HEK293T (cell line): Measurements from ENCODE around the gene KRTAP5-5.

ENCODE experiments used
- CTCF ChIA-PET: fragments of 350-600 bp; formaldehyde crosslinking; extraction: SDS; loops from one replicate; lab custom pipeline; 2021; ENCODE audit warnings: antibody characterized with exemption, inconsistent platforms; lab: Yijun Ruan, JAX
- POLR2A ChIA-PET: fragments of 350-600 bp; formaldehyde crosslinking; extraction: SDS; loops from one replicate; lab custom pipeline; 2020; ENCODE audit warnings: antibody characterized with exemption, inconsistent platforms; lab: Yijun Ruan, JAX
- DNase-seq: peaks from one replicate; pipeline ENCODE4 v3.0.0; 2012; ENCODE audit warnings: mixed read lengths; ENCODE audit errors: extremely low spot score
- ARNT ChIP-seq: fragments of 450-650 bp; IDR thresholded peaks from 2 replicates; pipeline ENCODE4 v1.6.1; 2017; ENCODE audit warnings: mild to moderate bottlenecking
- BHLHE40 ChIP-seq: fragments of 450-650 bp; IDR thresholded peaks from 2 replicates; pipeline ENCODE4 v1.6.1; 2016; ENCODE audit warnings: mild to moderate bottlenecking, moderate library complexity, borderline replicate concordance
- CTBP1 ChIP-seq: fragments of 450-650 bp; IDR thresholded peaks from 2 replicates; pipeline ENCODE4 v1.6.1; 2016; ENCODE audit warnings: borderline replicate concordance
- ELF4 ChIP-seq: fragments of 450-650 bp; IDR thresholded peaks from 2 replicates; pipeline ENCODE4 v1.6.1; 2017; ENCODE audit warnings: antibody characterized with exemption
- FOXA1 ChIP-seq: fragments of 450-650 bp; IDR thresholded peaks from 2 replicates; pipeline ENCODE4 v1.6.1; 2016; ENCODE audit warnings: mild to moderate bottlenecking
- FOXK2 ChIP-seq: fragments of 450-650 bp; IDR thresholded peaks from 2 replicates; pipeline ENCODE4 v1.6.1; 2016; ENCODE audit warnings: mild to moderate bottlenecking
- FOXM1 ChIP-seq: fragments of 450-650 bp; IDR thresholded peaks from 2 replicates; pipeline ENCODE4 v1.6.1; 2017; ENCODE audit warnings: mild to moderate bottlenecking, borderline replicate concordance
- HDGF ChIP-seq: fragments of 450-650 bp; IDR thresholded peaks from 2 replicates; pipeline ENCODE4 v1.6.1; 2017; ENCODE audit warnings: antibody characterized with exemption, borderline replicate concordance
- L3MBTL2 ChIP-seq: fragments of 450-650 bp; conservative IDR thresholded peaks from 2 replicates; pipeline ENCODE4 v1.6.1; 2016; ENCODE audit warnings: mild to moderate bottlenecking
- LEF1 ChIP-seq: fragments of 450-650 bp; IDR thresholded peaks from 2 replicates; pipeline ENCODE4 v1.6.1; 2017; ENCODE audit warnings: mild to moderate bottlenecking, borderline replicate concordance
- NFRKB ChIP-seq: fragments of 450-650 bp; IDR thresholded peaks from 2 replicates; pipeline ENCODE4 v1.6.1; 2016; ENCODE audit warnings: mild to moderate bottlenecking, moderate library complexity
- SP1 ChIP-seq: fragments of 450-650 bp; IDR thresholded peaks from 2 replicates; pipeline ENCODE4 v1.6.1; 2017
- SUZ12 ChIP-seq: fragments of 450-650 bp; IDR thresholded peaks from 2 replicates; pipeline ENCODE4 v1.6.1; 2016; ENCODE audit warnings: mild to moderate bottlenecking
- TARDBP ChIP-seq: fragments of 450-650 bp; IDR thresholded peaks from 2 replicates; pipeline ENCODE4 v1.6.1; 2016
- ZNF384 ChIP-seq: fragments of 450-650 bp; IDR thresholded peaks from 2 replicates; pipeline ENCODE4 v1.6.1; 2016
- TF ChIP-seq, protein P1 (sequence below): fragments of 450-650 bp; IDR thresholded peaks from 2 replicates; pipeline ENCODE4 v1.6.1; 2016

Gene KRTAP5-5

DNA sequence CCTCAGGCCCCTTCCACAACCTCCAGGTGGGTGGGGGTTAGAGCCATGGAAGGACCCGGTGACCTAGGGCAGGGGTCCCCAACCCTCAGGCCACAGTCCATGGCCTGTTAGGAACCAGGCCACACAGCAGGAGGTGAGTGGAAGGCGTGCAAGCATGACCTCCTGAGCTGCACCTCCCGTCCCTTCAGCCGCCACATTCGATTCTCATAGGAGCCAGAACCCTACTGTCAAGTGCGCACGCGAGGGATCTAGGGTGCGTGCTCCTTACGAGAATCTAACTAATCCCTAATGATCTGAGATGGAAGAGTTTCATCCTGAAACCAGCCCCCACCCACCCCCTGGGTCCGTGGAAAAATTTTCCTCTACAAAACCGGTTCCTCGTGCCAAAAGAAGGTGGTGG is 4.0 kb upstream of the KRTAP5-5 start:
- POLR2A ChIA-PET: no interaction called here
- CTCF ChIA-PET: interaction anchor here (1.0 kb wide), 1 partner anchor 27 kb away, joined by 3 read pairs; no protein-coding TSS in a partner anchor
- TF ChIP-seq FOXM1 (no peak), NFRKB (no peak), ZNF384 (no peak), SUZ12 (no peak), TARDBP (no peak), ELF4 (no peak), LEF1 (no peak), FOXA1 (no peak), SP1 (no peak), L3MBTL2 (no peak), FOXK2 (no peak), HDGF (no peak), CTBP1 (no peak), ARNT (no peak), BHLHE40 (no peak)
- TF ChIP-seq, protein P1, sequence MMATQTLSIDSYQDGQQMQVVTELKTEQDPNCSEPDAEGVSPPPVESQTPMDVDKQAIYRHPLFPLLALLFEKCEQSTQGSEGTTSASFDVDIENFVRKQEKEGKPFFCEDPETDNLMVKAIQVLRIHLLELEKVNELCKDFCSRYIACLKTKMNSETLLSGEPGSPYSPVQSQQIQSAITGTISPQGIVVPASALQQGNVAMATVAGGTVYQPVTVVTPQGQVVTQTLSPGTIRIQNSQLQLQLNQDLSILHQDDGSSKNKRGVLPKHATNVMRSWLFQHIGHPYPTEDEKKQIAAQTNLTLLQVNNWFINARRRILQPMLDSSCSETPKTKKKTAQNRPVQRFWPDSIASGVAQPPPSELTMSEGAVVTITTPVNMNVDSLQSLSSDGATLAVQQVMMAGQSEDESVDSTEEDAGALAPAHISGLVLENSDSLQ: no peak
- no peak for DNase-seq

DNA sequence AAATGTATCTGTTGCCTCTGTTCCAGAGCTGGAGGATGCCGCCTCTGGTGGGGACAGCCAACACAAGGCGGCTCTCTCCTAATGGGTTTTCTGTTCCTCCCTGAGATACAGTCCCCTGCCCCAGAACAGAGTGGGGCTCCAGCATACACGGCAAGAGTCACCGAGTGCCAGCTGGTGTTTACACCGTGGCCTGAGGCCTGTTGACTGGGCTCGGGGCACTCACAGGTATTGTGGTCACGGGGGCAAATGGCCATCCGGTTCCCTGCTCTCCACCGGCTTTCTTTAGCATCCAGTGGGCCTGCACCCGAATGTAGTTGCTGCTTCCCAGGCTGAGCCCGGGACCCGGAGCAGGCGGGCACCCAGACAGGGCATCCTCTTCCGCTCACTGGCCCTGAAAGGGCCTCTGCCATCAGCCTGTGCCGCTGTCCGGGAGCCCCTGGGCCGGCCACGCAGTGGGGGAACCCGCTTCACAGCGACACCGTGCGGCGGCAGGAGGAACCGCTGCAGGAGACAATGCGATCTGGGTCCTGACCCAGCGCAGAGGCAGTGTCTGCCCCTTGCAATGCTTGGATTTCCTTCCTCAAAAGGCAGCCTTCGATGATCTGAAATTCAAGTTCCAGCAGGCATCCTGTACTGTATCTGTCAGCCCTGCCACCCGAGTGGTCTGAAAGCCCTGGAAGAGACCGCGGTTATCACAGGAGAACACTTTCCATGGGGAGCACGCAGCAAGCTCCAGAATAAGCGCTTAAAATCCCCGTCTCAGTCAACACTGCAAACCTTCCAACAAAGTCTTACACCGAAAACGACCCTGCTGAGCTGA is 859 bp upstream of the KRTAP5-5 start:
- CTCF ChIA-PET: interaction anchor here (0.6 to 1.0 kb wide), 4 partner anchors 9 to 1449 kb away, joined by 3 read pairs; no protein-coding TSS in a partner anchor
- peak; percentile 89 for DNase-seq
- POLR2A ChIA-PET: no interaction called here
- TF ChIP-seq CTBP1 (no peak), NFRKB (no peak), FOXK2 (no peak), L3MBTL2 (no peak), FOXA1 (no peak), HDGF (no peak), SP1 (no peak), ZNF384 (no peak), SUZ12 (no peak), ELF4 (no peak), FOXM1 (no peak), ARNT (no peak), TARDBP (no peak), LEF1 (no peak), BHLHE40 (no peak)
- TF ChIP-seq, protein P1: no peak

GRCh38 chr11:1630271-1630670 is 696 bp downstream of the KRTAP5-5 start:
- ChIA-PET POLR2A (no interaction called here), CTCF (interaction anchor here (1.2 to 1.5 kb wide), 2 partner anchors 9 to 11 kb away, joined by 3 to 4 read pairs; no protein-coding TSS in a partner anchor)
- DNase-seq: no peak
- TF ChIP-seq L3MBTL2 (no peak), SP1 (no peak), BHLHE40 (no peak), HDGF (no peak), ELF4 (no peak), ZNF384 (no peak), CTBP1 (no peak), LEF1 (no peak)

DNA sequence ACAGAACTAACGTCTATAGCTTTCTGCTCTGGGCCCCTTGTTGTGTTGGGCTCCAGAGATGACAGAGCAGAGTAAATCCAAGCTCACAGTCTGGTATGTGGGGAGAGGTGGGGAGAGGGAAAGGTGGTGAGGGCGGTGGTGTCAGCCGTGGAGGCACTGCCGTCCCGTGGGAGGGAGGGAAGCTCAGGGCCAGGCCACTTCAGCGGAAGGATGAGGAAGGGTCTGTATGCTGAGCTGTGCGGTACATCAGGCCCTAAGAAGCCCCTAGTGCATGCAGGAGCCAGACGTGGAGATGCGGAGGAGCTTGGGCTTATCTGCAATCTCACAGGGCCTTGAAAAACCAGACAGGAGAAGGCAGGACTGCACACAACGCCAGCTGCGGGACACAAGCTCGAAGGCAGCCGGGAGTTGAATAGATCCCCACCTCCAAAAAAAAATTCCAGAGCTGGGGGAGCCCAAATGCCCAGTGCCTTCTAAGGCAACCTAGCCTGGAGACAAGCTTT is 1.5 kb downstream of the KRTAP5-5 start:
- no peak for TF ChIP-seq LEF1
- TF ChIP-seq SP1: no peak
- TF ChIP-seq TARDBP: no peak
- no peak for TF ChIP-seq BHLHE40
- TF ChIP-seq HDGF: no peak
- no peak for TF ChIP-seq SUZ12
- TF ChIP-seq, protein P1: no peak
- no peak for TF ChIP-seq FOXK2
- TF ChIP-seq L3MBTL2: no peak
- TF ChIP-seq NFRKB: no peak
- no peak for TF ChIP-seq ZNF384
- TF ChIP-seq FOXM1: no peak
- TF ChIP-seq ARNT: no peak
- no peak for TF ChIP-seq FOXA1
- TF ChIP-seq ELF4: no peak
- DNase-seq: no peak
- POLR2A ChIA-PET: interaction anchor here (0.7 kb wide), 1 partner anchor 56 kb away, joined by 3 read pairs; no protein-coding TSS in a partner anchor
- CTCF ChIA-PET: interaction anchor here (0.5 to 1.5 kb wide), 6 partner anchors 8 to 371 kb away, joined by 3 to 4 read pairs (median 3); no protein-coding TSS in a partner anchor

- CTCF ChIA-PET: interaction anchor here (0.8 kb wide), 1 partner anchor 21 kb away, joined by 4 read pairs; no protein-coding TSS in a partner anchor
- no peak for DNase-seq
- POLR2A ChIA-PET: no interaction called here
- TF ChIP-seq NFRKB (no peak), SP1 (no peak), HDGF (no peak), ZNF384 (no peak), FOXK2 (no peak)
- TF ChIP-seq, protein P1: no peak
Observed at GRCh38 chr11:1632053-1632714, 2.6 kb downstream of the KRTAP5-5 start.
